Stimulated activated CD4-positive, alpha-beta T cell treated with anti-CD3 and anti-CD28 coated beads, Interleukin-2, amount 100 ng/mL, for 24 hours (primary cell): ENCODE data around the gene TDRD9.

Source experiments
- DNase-seq, 2 donors: peaks; one replicate each; pipeline ENCODE4 v3.0.0-alpha.2; 2020

TDRD9 gene

DNA sequence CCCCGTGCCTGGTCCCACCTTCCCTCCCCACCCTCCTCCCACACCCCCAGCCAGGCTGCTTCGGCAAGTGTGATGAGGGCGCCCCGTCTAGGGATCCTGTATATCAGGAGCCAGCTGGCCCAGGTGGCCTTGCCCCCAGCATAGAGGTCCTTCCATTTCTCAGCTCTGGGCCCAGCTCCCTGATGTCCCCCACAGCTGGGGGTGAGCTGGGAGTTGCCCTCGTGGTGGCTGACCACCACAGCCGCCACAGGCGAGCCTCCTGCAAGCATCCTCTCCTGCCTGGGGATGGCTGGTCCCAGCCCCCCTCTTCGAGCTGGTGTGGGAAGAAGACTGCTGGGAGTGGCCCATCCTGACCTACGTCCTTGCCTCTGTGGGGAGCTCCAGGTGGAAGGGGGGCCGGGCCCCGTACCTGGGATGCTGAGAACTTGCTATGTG, 164.7 kb downstream of the TDRD9 start:
- DNase-seq = no peak

DNA sequence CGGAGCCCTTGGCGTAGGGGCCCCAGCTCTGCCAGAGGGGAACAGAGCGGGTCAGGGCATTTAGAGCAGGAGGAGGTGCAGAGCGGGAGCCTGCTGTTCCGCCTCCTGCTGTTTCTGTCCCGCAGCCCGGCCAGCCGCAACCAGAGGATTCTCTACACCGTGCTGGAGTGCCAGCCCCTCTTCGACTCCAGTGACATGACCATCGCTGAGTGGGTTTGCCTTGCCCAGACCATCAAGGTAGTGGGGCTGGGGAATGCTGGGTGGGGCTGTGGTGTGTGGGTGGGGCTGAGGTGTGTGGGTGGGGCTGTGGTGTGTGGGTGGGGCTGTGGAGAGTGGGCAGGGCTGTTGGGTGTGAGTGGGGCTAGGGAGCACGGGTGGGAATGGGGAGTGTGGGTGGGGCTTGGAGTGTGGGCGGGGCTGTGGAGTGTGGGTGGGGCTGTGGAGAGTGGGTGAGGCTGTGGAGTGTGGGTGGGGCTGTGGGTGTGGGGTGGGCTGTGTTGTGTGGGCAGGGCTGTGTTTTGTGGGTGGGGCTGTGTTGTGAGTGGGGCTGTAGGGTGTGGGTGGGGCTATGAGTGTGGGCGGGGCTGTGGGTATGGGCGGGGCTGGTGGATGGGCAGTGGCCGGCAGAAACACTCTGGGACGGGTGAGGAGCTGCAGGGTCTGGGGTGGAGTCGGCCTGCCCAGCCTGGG, 165.3 kb downstream of the TDRD9 start:
- DNase-seq = peak in 1 of 2 donors; percentile 16

DNA sequence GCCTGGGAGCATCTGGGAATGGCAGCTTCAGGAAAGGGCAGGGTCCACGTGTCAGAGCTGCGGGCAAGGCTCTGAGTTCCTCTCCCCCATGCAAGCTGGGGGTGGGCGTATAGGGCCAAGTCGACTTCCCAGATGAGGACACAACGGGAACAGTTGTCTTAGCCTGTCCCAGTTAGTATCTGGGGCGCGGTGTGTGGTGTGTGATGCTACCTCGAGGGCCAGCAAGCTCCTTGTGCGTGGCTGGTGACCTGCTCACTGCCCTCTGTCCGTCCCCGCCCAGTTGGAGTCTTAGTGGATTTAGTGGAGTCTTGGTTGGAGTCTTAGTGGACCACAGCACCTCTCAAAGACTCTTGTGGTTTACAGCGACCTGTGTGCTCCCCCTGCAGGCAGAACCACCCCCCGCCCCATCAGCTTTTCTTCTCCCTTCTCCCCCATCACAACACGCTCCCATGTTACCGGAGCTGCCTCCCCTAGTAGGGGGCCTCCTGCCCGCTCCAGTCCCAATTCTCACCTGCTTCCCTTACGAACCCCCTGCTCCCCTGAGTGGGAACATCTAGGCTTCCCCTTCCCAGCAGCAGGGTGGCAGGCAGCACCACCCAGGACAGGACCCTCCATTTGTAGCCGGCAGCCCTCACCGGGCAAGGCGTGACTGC, 165.9 kb downstream of the TDRD9 start:
- DNase-seq = no peak

DNA sequence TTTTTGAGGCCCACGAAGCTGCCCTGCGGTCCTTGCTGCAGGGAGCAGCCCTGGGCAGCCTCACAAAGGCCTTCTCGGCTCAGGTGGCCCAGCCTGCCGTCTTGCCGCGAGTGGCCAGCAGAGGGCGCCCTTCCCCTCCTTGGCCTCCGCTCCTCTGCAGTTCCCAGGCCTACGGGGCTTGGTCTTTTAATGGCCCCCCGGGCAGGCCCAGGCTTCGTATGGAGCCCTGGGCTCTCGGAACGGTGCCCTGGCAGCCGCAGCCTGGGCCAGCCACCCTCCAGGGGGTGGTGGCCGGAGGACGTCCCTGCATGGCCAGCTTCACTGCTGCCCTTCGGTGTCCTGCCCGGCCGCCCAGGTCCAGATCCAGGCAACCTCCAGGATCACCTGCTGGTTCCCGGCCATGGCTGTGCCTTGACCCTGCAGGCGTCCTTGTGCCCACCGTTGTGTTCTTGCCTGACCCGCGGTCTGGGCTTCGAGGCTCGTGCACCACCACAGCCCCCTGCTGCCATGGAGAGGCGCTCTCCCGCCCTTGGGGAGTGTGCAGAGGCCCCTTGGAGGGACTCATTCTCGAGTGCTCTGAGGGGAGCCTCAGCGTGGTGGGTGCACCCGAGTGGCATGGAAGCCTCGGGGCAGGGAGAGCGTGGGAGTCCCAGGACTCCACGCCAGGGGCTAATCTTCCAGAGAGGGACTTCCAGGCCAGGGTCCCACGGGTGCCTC, 166.6 kb downstream of the TDRD9 start:
- peak; percentile 84 to 86 for DNase-seq

DNA sequence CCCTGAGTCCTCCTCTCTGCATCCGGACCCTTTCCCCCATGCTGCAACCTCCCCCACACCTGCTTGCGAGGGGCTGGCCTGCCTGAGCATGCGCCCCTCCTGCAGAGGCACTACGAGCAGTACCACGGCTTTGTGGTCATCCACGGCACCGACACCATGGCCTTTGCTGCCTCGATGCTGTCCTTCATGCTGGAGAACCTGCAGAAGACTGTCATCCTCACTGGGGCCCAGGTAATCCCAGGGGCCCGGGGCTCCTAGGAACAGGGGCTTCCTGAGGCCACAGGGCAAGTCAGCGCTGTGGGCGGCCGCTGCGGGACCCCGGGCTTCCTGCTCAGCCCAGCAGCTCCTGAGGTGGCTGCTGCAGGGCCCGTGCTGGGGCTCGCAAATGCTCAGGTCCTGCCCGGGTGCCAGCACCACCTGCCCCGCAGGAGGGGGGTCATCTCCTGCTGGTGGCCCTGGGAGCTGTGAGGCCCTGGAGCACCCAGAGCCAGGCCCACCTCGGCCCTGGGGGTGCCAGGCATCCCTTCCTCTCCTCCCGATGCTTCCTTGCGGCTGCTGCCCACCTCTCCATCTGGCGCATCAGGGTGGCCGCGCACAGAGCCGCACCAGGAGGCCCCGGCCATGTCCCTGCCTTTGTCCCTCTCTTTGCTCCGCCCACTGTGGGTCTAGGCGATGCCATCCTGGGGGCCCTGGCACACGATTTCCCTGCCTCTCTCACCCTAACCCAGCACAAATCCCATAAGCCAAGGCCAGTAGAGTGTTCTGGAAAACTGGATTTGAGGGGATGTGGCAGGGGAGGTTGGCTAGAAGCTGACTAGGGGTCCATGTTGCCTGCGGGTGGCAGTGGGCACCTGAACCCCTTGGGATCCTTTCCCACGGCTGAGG, 167.4 kb downstream of the TDRD9 start:
- no peak for DNase-seq

DNA sequence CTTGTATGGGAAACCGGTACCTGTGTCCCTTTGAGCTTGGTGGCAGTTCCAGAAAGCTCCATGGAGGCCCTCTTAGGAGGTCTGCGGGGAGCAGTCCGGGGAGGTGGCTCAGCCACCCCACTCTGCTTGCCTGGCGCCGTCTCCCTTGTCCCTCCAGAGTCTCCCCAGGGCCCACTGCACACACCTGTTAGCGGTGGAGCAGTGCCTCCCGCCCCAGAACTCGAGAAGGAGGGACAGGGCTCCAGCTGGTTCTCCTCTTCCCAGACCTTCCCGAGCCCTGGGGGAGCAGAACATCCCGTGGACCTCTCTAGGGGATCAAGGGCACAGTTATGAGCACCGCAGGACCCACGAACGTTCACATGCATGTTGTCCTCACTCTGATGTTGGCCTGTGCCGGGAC, 168.1 kb downstream of the TDRD9 start:
- DNase-seq = no peak

DNA sequence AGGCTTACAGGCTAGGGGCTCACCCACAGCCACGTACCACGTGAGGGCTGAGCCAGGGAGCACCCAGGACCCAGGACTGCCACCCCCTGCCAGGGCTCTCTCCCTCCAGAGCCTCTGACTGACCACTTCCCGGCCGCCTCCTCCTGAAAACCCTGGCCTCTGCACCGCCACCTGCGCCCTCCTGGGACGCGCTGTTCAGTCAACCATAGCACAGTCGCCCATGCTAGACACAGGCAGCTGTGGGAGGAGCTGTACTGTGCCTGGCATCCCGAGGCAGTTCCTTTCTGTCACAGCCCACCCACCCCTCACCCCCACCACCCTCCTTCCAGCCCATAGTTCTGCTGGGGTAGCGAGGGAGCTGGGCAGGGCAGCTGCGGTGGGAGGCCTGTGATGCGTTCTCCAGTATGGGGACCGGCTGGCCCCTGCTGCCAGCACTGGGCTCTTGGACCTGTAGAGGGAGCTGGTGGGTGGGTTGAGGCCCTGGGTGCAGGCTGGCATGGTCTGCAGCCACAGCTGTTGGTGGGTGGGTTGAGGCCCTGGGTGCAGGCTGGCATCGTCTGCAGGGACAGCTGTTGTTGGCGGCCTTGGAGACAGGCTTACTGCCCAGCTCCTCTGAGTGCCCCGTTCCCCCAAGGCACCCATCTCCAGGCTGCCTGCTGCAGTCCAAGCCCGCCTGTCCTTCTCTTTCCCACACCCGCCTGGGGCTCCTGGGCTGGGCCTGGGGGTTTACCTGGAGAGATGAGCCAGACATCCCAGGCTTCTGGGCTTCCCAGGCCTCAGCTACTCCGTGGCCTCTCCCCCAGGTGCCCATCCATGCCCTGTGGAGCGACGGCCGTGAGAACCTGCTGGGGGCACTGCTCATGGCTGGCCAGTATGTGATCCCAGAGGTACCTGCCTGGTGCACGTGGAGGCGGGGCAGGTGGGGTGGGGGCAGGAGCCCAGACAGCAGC, 168.8 kb downstream of the TDRD9 start:
- DNase-seq = no peak

DNA sequence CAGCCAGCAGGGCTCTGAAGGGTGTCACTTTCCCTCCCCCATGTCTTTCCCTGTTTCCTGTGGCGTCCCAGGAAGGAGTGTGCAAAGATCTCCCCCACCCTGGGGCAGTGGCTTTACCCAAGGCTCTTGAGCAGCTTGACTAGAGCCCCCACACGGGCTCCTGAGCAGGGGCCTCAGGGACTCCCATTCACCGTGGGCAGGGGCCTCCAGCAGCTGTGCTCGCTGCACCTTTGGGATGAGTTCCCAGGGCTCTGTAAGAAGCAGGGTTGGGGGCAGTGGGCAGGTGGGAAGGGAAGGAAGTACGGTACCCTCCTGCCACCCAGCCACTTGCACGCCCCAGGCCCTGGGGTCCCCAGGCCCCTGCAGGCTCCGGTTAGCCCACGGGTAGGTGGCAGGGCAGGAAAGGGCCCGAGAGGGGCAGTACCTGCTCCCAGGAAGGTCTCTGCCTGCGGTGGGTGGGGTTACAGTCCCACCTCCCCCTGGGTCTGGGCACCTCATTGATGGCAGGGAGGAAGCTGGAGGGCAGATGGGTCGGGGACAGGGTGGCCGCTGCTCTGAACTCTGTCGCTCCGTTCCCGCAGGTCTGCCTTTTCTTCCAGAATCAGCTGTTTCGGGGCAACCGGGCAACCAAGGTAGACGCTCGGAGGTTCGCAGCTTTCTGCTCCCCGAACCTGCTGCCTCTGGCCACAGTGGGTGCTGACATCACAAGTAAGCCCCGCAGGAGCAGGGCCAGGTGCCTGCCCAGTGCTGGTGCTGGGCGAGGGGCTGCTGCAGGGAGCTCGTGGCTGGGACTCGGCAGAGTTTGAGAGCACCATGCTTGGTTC, 170.2 kb downstream of the TDRD9 start:
- no peak for DNase-seq

DNA sequence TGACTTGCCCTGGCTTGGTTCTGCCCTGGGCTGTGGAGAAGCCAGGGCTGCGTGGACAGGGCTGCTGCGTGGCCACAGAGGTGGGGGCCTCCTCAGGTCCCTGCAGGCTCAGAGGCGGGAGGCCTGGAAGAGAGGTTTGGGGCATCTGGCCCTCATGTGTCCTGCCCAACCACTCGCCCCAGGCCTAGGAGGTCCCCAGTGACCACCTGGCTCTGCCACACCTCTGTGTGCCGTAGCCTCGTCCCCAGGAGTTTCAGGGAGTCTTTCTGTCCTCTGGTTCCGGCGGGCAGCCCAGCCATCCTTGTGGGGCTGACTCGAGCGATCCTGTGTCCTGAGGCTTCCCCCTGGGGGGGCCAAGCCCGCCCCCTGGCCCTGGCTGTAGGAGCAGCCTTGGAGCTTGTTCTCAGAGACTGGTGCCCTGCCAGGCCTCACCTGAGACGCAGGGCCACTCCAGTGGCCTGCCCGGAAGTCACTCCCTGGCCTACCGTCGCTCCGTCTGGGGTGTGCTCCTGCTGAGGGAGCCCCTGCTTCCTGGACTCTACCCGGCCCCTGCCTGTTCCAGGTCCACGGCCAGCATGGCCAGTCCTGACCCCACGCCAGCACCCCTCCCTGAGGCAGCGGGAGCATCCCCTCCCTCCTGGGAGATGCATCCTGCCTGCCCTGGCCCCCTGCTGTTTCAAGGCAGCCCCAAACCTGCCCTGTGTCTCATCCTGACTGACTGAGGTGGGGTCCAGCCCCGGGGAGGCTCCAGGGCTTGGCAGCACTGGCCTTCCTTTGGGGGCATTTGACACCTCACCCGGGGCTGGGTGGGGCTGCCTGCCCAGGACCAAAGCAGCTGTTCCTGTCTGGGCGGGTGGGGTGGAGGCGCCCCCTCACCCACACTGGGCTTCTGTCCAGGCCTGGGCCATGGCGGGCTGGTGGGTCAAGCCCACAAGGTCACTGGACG, 171.1 kb downstream of the TDRD9 start:
- no peak for DNase-seq

DNA sequence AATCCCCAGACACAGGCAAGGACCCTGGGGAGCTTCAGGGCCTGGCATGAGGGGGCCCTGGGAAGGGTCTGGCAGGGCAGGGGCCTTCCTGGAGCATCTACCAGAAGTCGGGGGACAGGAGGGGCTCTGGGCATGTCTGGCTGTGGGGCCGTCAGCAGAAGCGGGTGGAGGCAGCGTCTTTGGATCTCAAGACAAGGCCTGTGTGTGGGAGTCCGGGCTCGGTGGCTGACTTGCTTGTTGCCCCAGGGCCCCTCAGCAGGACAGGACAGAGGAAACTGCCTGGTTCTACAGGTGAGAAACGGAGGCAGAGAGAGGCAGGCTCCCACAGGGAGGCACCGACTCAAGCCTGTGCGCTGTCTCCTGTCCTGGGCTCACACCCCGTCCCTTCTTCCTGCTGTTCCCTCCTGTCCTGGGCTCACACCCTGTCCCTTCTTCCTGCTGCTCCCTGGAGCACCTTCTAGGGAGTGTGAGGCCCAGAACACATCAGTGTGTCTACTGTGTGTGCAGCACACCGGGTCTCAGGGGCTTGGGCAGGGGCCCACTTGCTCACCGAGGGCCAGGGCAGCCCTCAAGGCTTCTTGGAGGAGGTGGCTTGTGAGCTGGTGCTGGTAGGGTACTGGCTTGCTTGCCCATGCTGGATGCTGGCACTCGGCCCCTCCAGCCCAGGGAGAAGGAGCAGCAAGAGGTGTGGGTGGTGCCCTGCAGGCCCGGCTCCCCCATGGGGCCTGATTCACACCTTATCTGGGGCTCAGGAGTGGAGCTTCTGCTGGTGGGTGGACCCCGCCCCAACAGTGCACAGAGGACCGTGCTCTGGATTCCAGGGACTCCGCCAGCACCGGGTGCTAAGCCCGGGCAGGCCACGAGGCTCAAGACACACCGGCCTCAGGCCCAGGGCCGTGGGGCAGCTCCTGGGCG, 172.2 kb downstream of the TDRD9 start:
- no peak for DNase-seq

DNA sequence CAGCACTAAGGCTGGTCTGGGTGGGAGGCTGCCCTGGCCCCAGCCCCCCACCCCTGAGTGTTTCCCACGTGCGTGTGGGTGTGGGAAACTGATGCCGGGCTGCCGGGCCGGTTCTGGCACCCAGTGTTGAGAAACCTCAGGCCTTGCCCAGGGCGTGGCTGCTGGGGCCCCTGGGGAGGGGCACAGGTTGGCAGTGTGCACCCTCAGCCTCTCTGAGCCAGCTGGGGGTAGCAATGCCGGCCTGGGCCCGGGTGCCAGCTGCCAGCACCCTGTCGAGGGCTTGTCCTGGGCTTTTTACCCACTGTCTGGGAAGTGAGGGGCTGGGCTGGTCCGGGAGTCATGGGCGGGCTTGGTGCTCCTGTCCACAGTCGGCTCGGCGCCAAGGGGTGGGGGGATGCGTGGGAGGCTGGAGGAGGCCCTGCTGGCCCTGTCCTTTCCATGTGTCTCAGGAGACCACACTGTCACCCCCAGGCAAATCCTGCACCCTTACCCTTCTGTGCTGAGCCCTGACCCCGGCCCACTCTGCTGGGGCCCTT, 172.9 kb downstream of the TDRD9 start:
- DNase-seq = no peak

DNA sequence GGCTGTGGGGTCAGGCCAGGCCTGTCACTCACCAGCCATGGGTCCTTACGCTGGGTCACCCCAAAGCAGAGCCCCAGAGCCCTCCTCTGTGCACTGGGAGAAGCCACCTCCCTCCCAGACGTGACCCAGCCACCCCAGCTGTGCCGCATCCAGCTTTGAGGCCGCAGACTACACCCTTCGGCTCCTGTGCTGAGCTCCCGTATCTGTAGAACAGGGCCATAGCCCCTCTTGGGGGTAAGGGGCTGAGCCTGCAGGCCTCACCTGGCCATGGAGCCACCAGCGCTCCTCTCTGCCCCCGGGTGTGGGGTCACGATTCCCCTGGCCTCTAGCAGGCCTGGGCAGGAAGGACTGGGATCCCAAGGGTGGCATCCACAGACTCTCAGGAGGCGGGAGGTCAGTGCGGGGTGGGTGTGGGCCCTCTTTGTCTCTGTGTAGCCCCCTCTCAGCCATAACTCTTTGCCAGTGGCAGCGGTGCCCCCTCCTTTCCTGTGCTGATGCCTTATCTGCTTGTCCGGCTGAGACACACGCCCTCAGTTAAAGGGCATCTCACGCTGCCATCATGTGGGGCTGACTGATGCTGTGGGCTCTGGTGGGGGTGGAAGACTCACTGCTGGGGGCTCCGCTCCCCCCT, 173.5 kb downstream of the TDRD9 start:
- no peak for DNase-seq
